Measurements from ENCODE around the gene HDAC11. TPM values are rescaled to one million over a fixed set of nuclear protein-coding genes. Genes with fewer than 3 reads are reported as not detected.

Gene HDAC11
- total and polyA plus RNA-seq, 2 of the 13 experiments (the other 11 are each of a cell fraction or from before 2014, with no cell fraction given), result 13.7 to 33.1 TPM

DNA sequence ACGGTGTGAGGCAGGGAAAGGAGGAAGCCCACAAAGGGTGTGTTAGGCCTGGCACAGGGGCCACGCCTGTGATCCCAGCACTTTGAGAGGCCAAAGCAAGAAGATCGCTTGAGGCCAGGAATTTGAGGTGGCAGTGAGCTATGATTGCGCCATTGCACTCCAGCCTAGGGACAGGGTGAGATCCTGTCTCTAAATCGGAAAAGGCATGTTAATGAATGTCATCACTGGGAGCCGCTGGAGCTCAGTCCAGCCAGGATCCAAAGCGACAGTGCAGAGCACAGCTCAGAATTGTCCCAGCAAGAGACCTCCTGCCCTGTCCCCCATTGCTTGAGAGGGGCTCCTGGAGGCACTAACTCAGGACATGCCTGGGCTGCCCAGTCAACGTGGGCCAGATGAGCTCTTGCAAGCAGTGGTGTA is 53.8 kb downstream of the HDAC11 start (continued):
- no peak for TF ChIP-seq PAXIP1 (CRISPR knock-in tag; conservative IDR thresholded peaks at IDR 0.05)
- TF ChIP-seq, protein P1, sequence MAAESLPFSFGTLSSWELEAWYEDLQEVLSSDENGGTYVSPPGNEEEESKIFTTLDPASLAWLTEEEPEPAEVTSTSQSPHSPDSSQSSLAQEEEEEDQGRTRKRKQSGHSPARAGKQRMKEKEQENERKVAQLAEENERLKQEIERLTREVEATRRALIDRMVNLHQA (CRISPR knock-in tag; IDR thresholded peaks at IDR 0.05), result no peak

DNA sequence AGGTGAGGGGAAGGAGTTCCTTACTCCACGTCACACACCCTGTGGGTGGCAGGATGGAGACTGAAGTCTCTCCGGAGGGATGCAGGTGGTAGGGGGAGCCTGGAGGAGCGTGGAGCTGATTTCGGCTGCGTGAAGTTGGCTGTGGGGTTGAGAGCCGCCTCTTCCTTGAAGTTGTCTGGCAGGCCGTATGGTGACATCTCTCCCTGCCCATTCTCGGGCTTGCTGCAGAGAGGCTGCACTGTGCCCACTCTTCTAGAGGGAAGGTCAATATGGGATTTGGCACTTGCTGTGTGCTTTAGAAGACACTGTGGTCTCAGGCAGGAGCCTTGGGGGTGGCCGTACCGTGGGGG is 55.4 kb downstream of the HDAC11 start:
- Histone ChIP-seq H3K4me1 (ENCODE audit: insufficient read depth, low read length) (no peaks in the 10 kb centered on the region), H4K20me1 (ENCODE audit: insufficient read depth, low read length) (no peaks in the 10 kb centered on the region), H3K79me2 (ENCODE audit: insufficient read depth, low read length) (no peaks in the 10 kb centered on the region), H3K9ac (ENCODE audit: insufficient read depth, low read depth, low read length) (no peak overlapping the region), H3K9me3 (ENCODE audit: low read length) (no peaks in the 10 kb centered on the region), H3K27ac (ENCODE audit: extremely low read length, insufficient read depth, low read length) (no peak overlapping the region), H3K36me3 (replicated peaks in 1 of 2; ENCODE audit: control insufficient read depth in 1 of 2, insufficient read depth in 2 of 2, low read length in 2 of 2) (no peaks in the 10 kb centered on the region), H2AFZ (ENCODE audit: low read length) (no peak overlapping the region), H3K4me3 (replicated peaks in 1 of 3; ENCODE audit: insufficient read depth in 1 of 3, low read depth in 2 of 3, low read length in 3 of 3) (no peak overlapping the region), H3K4me2 (ENCODE audit: low read depth, low read length) (no peak overlapping the region), H3K27me3 (ENCODE audit: control insufficient read depth in 1 of 2, insufficient read depth in 2 of 2, low read length in 2 of 2) (peaks cover 10 to 69% of the 10 kb centered on the region in 2 experiments)
- intact Hi-C loops (cut with micrococcal nuclease; ENCODE audit: unreplicated experiment), result no loop called here
- no TSS peak for BruUV-seq (replicated peaks)
- CTCF ChIA-PET (ENCODE audit: low intra/inter-chr PET ratio, low total read pairs), result no interaction called here
- FAIRE-seq (no peak), DNase-seq (ENCODE audit: low spot score) (no peak), ATAC-seq (no peak)
- POLR2A ChIA-PET, result no interaction called here
- WGBS (ENCODE audit: low lambda C conversion rate), result 23% methylated on average over 7 of the region's 10 CpGs
- in situ Hi-C loops (cut with HindIII; ENCODE audit: extremely low pct_ligation_motif_present, low pct_unique_long_range_greater_than_20kb), result no loop called here
- TF ChIP-seq NR2C2 (CRISPR knock-in tag; IDR thresholded peaks at IDR 0.05; ENCODE audit: borderline replicate concordance), result no peak
- TF ChIP-seq, protein P2, sequence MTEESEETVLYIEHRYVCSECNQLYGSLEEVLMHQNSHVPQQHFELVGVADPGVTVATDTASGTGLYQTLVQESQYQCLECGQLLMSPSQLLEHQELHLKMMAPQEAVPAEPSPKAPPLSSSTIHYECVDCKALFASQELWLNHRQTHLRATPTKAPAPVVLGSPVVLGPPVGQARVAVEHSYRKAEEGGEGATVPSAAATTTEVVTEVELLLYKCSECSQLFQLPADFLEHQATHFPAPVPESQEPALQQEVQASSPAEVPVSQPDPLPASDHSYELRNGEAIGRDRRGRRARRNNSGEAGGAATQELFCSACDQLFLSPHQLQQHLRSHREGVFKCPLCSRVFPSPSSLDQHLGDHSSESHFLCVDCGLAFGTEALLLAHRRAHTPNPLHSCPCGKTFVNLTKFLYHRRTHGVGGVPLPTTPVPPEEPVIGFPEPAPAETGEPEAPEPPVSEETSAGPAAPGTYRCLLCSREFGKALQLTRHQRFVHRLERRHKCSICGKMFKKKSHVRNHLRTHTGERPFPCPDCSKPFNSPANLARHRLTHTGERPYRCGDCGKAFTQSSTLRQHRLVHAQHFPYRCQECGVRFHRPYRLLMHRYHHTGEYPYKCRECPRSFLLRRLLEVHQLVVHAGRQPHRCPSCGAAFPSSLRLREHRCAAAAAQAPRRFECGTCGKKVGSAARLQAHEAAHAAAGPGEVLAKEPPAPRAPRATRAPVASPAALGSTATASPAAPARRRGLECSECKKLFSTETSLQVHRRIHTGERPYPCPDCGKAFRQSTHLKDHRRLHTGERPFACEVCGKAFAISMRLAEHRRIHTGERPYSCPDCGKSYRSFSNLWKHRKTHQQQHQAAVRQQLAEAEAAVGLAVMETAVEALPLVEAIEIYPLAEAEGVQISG (CRISPR knock-in tag; IDR thresholded peaks at IDR 0.05), result no peak
- TF ChIP-seq POLR2G (IDR thresholded peaks at IDR 0.05; ENCODE audit: low read depth, low read length), result no peak
- TF ChIP-seq RXRB (CRISPR knock-in tag; IDR thresholded peaks at IDR 0.05; ENCODE audit: borderline replicate concordance), result no peak
- TF ChIP-seq, protein P3, sequence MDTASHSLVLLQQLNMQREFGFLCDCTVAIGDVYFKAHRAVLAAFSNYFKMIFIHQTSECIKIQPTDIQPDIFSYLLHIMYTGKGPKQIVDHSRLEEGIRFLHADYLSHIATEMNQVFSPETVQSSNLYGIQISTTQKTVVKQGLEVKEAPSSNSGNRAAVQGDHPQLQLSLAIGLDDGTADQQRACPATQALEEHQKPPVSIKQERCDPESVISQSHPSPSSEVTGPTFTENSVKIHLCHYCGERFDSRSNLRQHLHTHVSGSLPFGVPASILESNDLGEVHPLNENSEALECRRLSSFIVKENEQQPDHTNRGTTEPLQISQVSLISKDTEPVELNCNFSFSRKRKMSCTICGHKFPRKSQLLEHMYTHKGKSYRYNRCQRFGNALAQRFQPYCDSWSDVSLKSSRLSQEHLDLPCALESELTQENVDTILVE (CRISPR knock-in tag; IDR thresholded peaks at IDR 0.05), result no peak
- TF ChIP-seq, protein P1 (CRISPR knock-in tag; IDR thresholded peaks at IDR 0.05), result no peak
- TF ChIP-seq, protein P4, sequence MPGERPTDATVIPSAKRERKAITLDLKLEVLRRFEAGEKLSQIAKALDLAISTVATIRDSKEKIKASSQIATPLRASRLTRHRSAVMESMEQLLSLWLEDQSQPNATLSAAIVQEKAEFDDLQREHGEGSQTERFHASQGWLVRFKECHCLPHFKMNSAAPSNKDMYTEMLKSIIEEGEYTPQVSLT (CRISPR knock-in tag; IDR thresholded peaks at IDR 0.05; ENCODE audit: borderline replicate concordance, low read depth), result no peak
- TF ChIP-seq GATAD2A (CRISPR knock-in tag; IDR thresholded peaks at IDR 0.05), result no peak
- TF ChIP-seq ARID2 (CRISPR knock-in tag; IDR thresholded peaks at IDR 0.05; ENCODE audit: borderline replicate concordance), result no peak
- TF ChIP-seq ZNF570 (CRISPR knock-in tag; IDR thresholded peaks at IDR 0.05; ENCODE audit: borderline replicate concordance), result no peak
- TF ChIP-seq KDM5A (IDR thresholded peaks at IDR 0.05; ENCODE audit: borderline replicate concordance, low read length), result no peak
- no peak for TF ChIP-seq DR1 (CRISPR knock-in tag; IDR thresholded peaks at IDR 0.05)

All from HepG2 (cell line).